Fibroblast of mammary gland (primary cell): Measurements from ENCODE around the gene TMEM184B.

ENCODE experiments used
- DNase-seq: peaks from one replicate; pipeline ENCODE4 v3.0.0-alpha.2; 2010; ENCODE audit warnings: low read depth
- H3K4me3 ChIP-seq: 2 replicates; pipeline ENCODE4 v1.5.1; 2011; ENCODE audit warnings: low read depth, mild to moderate bottlenecking, low read length, moderate library complexity; ENCODE audit not compliant: control insufficient read depth
- CTCF ChIP-seq: conservative IDR thresholded peaks from 2 replicates; pipeline ENCODE4 v1.5.1; 2011; ENCODE audit warnings: low read depth, low read length, inconsistent platforms; ENCODE audit not compliant: control insufficient read depth, insufficient read depth

The TMEM184B gene

GRCh38 chr22:38304526-38304925, 31.7 kb upstream of the TMEM184B start:
- TF ChIP-seq CTCF = peak; percentile 25
- peak; percentile 54 for DNase-seq
- no peak overlapping the region for H3K4me3 ChIP-seq

DNA sequence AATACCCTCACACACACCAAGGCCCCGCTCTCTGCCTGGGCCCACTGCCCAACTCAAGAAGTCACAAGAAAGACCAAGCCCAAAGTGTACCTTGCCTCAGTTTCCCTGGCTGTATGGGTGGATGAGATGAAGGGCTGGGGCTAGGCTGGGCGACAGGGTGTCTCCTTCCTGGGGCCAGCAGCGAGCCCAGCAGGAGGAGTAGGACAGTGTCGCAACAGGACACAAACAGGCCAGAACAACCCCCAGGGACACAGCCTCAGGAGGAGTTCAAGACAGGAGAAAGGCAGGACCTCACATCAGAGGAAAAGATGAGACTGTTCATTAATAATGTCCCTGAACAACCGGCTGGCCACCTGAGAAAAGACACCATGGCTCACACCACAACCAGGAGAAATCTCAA, 31.2 kb upstream of the TMEM184B start:
- no peak overlapping the region for H3K4me3 ChIP-seq
- DNase-seq = no peak
- no peak for TF ChIP-seq CTCF

DNA sequence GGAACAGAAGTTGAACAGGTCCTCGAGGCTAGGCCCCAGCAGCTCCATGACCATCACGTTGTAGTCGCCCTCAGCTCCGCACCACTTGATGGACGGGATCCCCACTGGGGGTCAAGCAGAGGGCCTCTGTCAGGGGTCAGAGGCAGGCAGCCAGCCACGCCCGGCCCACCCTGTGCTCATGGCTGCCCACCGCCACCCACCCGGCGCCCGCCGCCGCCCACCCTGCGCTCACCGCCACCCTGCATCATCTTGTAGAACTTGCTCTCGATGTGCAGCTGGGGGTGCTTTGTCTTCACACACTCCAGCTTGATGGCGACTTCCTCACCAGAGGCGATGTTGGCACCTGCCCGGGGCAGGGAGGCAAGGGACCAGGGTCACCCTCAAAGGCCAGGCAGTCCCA, 30.1 kb upstream of the TMEM184B start:
- no peak for DNase-seq
- H3K4me3 ChIP-seq = no peak overlapping the region
- TF ChIP-seq CTCF = no peak

GRCh38 chr22:38300946-38301345, 28.1 kb upstream of the TMEM184B start:
- no peak for TF ChIP-seq CTCF
- DNase-seq = no peak

DNA sequence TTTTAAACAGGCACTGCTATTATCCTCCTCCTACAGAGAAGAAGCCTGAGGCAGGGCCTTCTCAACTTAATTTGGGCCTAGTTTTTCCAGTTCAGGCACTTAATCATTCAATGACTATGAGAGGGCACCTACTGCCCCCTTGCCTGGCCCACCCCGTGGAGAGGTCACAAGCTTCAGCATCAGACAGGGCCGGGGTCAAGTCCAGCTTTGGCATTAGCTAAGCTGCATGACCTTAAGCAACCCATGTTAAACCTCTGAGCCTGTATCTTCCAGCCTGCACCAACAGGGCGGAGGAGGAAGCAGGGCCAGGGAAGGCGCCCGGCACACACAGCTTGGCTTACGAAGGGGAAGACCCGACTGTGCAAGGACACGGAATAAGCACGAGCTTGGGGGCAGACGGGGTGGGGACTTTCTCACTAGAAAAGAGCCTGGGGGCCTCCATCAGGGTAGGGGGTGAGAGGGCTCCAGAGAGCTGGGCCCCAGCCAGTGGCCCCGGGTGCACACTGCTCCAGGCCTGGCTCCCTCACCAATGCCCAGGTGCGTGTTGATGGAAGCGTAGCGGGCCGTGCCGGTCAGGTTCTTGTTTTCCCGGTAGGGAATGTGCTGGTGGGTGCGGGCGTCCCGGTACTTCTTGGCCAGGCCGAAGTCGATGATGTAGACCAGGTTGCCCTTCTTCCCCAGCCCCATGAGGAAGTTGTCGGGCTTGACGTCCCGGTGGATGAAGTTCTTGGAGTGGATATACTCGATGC, 27.6 kb upstream of the TMEM184B start:
- TF ChIP-seq CTCF = no peak
- H3K4me3 ChIP-seq = no peak overlapping the region
- DNase-seq = no peak

More at GRCh38 chr22:38300946-38301345, 28.1 kb upstream of the TMEM184B start:
- H3K4me3 ChIP-seq = no peak overlapping the region

DNA sequence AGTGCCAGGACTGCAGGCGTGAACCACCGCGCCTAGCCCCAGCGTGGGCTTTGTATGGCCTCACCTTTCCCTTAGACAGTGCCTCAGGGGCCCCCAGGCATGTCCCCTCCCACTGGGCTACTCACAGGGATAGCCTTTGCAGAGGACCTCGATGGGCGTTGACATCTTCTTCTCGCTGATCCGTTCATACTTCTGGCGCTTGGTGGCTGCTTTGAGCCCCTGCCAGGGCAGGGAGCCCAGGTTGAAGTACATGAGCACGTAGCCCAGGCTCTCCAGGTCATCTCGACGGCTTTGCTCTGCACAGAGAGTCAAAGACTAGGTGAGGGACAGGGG, 26.9 kb upstream of the TMEM184B start:
- DNase-seq = no peak
- TF ChIP-seq CTCF = no peak
- H3K4me3 ChIP-seq = no peak overlapping the region

DNA sequence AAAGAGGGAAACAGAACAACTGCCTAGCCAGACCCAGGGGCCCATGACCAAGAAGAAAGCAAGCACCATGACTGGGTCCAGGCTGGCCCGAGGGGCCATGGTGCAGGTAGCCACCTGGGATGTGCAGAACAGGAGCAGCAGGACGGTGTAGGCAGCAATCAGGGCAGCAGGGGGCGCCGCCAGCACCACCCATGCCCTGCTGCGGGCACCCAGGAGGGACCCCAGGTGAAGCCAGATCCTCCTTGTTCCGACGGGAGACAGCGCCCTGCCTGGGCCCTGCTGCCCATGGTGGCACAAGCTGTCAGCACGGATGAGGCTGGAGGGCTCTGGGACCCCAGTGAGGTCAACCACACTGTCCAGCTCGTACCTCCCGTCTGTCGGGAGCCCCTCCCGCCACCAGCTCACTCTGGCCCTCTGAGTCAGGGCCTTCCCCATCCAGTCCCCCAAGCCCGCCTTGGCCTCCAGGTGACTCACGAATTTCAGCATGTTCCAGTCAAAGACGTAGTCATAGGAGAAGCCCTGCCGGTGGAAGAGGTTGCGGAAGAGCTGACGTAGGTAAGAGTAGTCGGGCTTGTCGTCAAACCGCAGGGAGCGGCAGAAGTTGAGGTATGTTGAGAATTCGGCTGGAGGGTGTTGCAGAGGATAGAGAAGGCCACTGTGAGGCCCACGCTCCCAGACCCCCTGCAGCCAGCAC, 25.6 kb upstream of the TMEM184B start:
- DNase-seq = peak; percentile 99
- peak; percentile 41 for TF ChIP-seq CTCF
- no peak overlapping the region for H3K4me3 ChIP-seq
